ENCODE measurements around the gene MRAS.
"Not testable (repeated sequence)": the region's sequence is repeated elsewhere in the genome, so short reads cannot be mapped to it uniquely, and the experiment has no call there.

The MRAS gene

GRCh38 chr3:138369151-138369900, 20.9 kb downstream of the MRAS start:
- no peak for DNase-seq

- DNase-seq: no peak
These were observed 21.9 kb downstream of the MRAS start for GRCh38 chr3:138370321-138370720.

- DNase-seq: no peak
These were observed 22.9 kb downstream of the MRAS start for GRCh38 chr3:138371070-138371965.

GRCh38 chr3:138373087-138373735, 24.8 kb downstream of the MRAS start:
- DNase-seq: no peak

GRCh38 chr3:138373736-138374094, 25.3 kb downstream of the MRAS start:
- DNase-seq: no peak

GRCh38 chr3:138374573-138375134, 26.3 kb downstream of the MRAS start:
- DNase-seq: no peak

- DNase-seq: no peak
These were observed 27.1 kb downstream of the MRAS start for GRCh38 chr3:138375447-138375846.

GRCh38 chr3:138376663-138377062, 28.3 kb downstream of the MRAS start:
- no peak for DNase-seq

- not testable (repeated sequence) for DNase-seq
These were observed 28.8 kb downstream of the MRAS start for GRCh38 chr3:138377212-138377611.

- no peak for DNase-seq
These were observed 29.4 kb downstream of the MRAS start for GRCh38 chr3:138377804-138378203.

- DNase-seq: no peak
These were observed 30.0 kb downstream of the MRAS start for GRCh38 chr3:138378331-138378730.

GRCh38 chr3:138378990-138379389, 30.6 kb downstream of the MRAS start:
- DNase-seq: no peak

- no peak for DNase-seq
These were observed 33.1 kb downstream of the MRAS start for GRCh38 chr3:138381413-138381901.

- DNase-seq: no peak
These were observed 33.8 kb downstream of the MRAS start for GRCh38 chr3:138381950-138382715.

GRCh38 chr3:138383715-138384465, 35.5 kb downstream of the MRAS start:
- DNase-seq: no peak

GRCh38 chr3:138384531-138384930, 36.2 kb downstream of the MRAS start:
- no peak for DNase-seq

- no peak for DNase-seq
These were observed 36.6 kb downstream of the MRAS start for GRCh38 chr3:138384976-138385375.

- no peak for DNase-seq
These were observed 40.8 kb downstream of the MRAS start for GRCh38 chr3:138389144-138389601.

GRCh38 chr3:138389841-138390581, 41.6 kb downstream of the MRAS start:
- DNase-seq: no peak

- DNase-seq: no peak
These were observed 42.2 kb downstream of the MRAS start for GRCh38 chr3:138390582-138390932.

GRCh38 chr3:138394156-138394555, 45.8 kb downstream of the MRAS start:
- no peak for DNase-seq

Data from stimulated activated CD8-positive, alpha-beta memory T cell treated with anti-CD3 and anti-CD28 coated beads, Interleukin-4, amount 100 ng/mL, for 48 hours (primary cell).